ELR (cell line): ENCODE measurements around the gene COL23A1.
"Not testable (repeated sequence)": the region's sequence is repeated elsewhere in the genome, so short reads cannot be mapped to it uniquely, and the experiment has no call there.

ENCODE experiments used
- DNase-seq: peaks from one replicate; pipeline ENCODE4 v3.0.0-alpha.2; 2015; ENCODE audit warnings: low read depth

The COL23A1 gene

DNA sequence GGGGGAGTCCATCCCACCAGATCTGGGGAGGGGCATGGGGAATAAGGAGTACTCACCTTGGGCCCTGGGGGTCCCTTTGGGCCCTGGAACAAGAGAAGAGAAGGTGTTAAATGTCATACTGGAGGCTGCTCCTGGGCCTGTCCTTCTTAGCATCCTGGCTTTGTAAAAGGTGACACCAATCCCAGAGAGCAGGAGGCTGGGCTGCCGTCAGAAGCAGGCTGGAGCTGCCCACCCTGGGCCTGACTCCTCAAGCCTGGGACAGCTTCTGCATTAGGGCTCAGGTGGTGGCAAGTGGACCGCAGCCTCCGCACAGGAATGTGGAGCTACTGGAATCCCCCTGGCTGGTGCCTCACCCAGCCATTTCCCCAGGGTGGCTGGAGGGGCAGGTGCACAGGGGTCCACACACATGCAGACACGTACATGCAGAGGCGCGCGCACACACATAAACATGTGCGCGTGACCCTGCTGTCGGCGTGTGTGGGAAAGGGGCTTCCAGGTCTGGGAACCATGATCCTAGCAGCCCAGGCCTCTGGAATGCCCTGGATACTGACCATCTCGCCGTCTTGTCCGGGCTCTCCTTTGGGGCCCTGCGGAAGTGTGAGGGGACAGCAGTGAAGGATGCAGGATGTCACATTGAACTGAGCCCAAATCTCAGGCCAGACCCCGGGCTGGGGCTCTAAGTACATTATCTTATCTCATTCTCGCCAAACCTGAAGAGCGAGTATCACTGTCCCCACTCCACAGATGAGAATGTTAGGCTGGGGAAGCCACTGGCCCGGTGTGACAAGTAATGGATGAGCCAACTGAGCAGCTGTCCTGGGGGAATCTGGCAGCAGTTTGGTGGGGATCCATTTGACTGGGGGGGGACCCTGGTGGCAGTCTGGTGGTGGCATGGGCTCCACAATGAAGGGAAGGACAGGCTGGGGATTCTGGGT is 328.3 kb downstream of the COL23A1 start:
- DNase-seq, result no peak

DNA sequence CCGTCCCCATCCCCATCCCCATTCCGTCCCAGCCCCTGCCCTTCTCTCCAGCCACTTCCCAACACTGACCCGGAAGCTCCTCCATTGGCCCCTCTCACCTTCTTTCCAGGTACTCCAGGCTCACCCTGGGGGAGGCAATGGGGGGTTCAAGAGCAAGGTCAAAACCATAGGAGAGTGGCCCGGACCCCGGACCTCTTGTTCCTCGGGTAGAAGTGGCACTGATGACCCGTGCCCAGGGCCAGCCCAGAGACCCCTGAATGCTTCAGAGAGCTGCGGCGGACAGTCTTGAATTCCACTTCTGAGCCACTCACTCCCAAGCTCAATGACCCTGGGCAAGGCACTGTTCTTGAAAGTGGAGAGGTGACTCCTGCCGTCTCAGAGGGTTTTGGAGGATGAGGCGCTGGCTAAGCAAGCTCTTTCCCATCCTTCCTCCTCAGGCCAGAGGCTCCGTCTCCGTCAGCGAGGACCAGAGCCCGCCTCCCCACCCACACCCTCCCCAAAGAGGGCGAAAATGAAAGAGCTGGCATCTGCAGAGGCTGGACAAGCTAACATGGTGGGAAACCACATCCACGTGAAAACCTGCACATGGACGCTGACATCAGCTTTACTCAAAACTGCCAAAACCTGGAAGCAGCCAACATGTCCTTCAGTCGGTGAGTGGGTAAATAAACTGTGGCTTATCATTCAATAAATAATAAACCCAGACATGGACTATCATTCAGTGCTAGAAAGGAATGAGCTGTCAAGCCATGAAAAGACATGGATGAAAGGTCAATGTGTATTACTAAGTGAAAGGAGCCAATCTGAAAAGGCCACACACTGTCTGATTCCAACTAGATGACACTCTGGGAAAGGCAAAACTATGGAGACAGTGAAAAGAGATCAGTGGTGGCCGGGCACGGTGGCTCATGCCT is 330.3 kb downstream of the COL23A1 start:
- DNase-seq, result no peak

DNA sequence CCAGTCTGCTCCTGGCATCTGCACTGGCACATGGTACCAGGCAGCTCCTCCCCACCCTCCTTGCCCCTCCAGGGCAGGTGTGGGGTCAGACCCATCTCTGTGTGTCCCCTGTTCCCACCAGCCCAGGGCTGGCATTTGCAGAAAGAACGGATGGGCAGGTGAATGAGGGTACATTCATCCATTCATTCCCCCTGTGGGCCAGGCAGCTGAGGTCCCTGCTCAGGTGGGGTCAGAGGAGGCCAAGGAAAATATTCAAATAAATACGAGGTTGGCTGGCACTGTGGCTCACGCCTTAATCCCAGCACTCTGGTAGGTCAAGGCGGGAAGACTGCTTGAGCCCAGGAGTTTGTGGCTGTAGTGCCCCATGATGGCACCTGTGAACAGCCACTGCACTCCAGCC is 332.5 kb downstream of the COL23A1 start:
- DNase-seq, result no peak

DNA sequence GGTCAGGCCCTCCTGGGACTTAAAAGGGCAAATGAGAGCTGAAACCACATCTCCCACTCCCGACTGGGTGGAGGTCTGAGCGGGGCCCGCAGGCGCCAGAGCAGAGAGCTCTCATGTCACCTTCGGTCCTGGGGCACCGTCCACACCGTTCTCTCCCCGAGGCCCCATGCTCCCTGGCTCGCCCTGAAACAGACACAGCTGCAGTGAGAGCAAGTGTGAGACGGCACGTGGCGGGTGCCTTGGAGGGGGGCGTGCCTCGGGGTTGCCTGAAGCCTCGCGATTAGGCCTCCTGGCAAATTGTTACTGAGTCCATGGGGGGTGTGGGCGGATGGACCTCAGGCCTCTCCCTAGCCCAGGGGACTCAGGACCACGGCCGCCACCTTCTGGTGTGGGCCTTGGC is 333.4 kb downstream of the COL23A1 start:
- no peak for DNase-seq

DNA sequence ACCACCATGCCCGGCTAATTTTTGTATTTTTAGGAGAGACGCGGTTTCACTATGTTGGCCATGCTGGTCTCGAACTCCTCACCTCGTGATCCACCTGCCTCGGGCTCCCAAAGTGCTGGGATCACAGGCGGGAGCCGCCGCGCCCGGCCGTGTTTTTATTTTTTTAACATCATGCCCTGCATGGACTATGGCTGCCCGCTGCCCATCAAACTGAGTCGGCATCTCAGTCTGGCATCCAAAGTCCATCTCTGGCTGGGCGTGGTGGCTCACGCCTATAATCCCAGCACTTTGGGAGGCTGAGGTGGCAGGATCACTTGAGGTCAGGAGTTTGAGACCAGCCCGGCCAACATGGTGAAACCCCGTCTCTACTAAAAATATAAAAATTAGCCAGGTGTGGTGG is 336.6 kb downstream of the COL23A1 start:
- DNase-seq, result not testable (repeated sequence)

DNA sequence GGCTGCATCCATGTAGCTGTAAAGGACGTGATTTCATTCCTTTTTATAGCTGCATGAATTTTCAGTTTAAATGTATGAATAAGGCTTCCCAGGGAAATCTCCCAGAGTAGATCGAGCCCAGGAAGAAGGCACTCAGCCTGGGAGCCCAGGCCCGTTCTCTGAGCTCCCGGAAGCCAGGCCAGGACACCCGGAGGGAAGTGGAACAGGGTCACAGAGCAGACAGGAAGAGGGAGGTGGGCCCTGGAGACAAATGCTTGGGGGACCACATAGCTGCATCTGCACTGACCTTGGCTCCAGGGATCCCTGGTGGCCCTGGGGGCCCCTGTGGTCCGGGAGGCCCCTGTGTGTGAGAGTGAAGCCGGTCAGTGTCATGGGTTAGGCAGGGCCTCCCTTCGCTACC is 337.9 kb downstream of the COL23A1 start:
- DNase-seq, result no peak

DNA sequence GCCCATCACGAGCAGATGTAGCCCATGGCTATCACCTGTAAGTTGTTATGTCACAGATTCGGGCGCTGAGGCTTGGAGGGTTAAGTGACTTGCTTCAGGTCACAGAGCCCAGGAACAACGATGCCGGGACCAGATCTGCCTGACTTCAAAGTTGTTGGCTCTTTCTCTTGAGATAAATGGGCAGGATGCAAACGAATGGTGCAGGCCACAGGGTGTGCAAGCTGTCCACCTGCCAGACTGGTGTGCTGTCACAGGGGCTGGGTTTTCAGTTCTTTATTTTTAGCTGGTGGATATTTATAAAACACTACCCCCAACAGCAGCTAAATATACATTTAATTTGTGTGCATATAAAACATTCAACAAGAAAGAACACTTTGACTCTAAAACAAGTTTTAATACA is 339.9 kb downstream of the COL23A1 start:
- no peak for DNase-seq

DNA sequence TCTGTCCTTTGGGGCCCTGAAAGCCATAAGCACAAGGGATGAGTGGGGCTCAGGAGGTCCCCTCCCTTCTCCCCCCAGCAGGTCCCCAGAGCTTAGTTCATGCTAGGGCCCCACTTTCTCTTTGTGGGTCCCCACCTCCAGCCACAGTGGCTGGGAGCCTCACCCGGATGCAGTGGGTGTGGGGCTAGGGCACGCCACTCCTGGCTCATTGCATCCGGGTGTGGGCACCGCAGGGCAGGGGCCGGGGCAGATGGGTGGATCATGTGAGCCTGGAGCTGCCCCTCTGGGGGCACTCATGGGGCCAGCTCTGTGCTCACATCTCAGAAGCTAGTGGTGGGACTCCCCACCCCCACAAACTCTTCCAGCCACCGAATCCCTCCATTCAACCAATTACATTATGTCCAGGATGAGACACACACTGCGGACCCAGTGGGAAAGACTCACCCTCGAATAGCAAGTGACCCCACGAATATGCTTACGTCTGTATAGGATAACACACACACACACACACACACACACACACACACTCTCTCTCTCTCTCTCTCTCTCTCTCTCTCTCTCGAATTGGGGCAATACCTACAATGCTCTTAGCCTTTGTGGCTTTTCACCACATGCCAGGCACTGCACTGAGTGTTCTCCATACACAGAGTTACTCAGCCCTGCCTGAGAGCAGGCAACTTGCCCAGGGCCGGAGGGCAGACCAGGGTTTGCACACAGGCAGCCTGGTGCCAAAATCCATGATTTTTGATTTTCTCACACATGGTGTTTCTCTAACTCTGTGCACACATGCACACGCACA is 340.8 kb downstream of the COL23A1 start:
- peak; percentile 41 for DNase-seq

DNA sequence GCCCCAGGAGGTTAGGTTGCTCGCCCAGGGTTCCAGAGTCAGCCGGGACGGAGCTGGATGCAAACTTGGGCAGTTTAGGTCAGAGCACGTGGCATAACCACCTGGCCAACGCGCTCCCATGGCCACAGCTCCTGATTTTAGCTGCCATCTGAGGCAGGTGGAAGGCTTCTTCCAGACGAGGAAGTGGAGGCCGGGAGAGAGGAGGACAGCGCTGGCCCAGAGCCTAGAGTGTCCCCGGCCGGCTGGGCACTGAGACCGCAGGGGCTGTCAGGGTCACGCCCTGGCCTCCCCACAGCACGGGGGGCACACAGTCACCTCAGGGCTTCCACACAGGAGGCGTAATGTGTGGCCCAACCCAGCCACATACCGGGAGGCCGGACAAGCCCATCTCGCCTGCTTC is 341.4 kb downstream of the COL23A1 start:
- no peak for DNase-seq

DNA sequence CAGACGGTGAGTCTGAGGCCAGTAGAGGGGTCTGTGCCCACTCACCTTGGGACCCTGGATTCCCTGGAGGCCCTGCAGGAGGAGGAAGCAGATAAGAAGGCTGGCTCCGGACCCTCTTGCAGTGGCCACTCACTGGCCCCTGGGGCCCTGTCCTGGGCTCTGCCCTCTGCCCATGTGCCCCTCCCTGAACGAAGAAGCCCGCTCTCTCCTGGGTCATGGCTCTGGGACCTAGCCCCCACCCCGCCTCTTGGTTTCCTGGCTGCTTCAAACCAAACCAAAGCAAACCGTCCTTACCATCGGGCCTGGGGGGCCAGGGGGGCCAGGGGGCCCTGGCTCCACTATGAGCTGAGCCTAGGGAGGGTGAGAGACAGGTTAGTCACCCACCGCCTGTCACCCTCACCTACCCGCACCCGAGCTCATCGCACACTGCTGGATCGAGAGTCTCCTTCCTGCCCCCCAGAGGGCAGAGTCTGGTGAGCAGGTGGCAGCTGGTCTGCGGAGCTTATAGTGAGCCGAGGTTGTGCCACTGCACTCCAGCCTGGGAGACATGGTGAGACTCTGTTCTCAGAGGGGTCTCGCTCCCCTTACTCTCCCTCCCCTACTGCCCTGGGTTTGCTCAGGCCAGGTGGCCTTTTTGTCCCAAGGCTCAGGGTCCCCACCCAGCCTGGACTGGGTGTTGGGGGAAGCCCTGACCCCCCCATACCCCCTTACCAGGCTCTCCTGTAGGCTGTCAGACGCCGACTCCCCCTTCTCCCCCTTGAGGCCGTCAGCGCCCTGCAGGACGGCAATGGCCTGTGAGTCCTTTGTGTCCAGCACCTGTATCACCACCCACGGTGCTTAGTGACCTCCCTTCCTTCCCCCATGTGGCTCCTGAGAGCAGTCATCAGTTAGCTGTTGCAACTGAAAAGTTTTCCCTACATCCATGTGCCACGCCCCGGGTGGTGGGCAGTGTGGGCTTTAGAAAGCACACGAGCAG is 342.4 kb downstream of the COL23A1 start:
- no peak for DNase-seq

DNA sequence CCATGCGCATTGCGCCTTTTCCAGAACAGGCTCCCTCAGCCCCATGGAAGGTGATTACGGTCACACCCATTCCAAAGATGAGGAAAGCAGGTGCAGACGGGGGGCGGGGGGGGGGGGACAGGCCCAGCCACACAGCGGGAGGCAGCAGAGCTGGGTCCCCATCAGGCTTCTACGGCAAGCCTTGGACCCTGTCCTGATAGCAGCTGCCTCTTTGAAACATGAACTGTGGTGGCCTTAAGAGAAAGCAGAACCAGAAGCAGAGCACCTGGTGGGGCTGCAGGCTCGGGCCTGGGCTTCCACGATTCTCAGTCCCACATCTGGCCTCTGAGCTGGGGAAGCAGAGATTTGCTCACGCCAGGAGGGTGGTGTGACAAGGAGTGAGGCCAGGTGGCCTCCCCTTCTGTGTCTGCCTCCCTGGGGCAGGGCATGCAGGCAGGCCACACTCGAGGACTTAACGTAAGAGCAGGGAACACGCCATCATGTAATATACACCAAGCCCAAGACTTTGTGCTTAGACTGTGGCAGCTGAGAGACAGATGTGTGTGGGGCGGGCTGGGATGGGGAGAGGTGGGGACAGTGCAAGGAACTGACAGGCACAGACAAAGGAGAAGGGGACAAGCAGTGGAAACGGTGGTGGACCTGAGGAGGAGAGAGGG is 343.4 kb downstream of the COL23A1 start:
- no peak for DNase-seq

DNA sequence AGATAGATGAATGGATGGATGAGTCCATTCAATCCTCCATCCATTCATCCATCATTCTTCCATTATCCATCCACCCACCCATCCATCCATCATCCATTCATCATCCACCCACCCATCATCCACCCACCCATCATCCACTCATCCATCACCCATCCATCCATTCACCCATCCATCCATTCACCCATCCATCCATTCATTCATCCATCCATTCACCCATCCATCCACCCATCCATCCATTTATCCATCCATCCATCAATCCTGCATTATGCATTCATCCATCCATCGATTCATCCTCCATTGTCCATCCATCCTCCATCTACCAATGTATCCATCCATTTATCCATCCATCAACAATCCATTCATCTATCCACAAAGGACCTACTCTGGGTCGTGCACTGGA is 344.8 kb downstream of the COL23A1 start:
- no peak for DNase-seq

DNA sequence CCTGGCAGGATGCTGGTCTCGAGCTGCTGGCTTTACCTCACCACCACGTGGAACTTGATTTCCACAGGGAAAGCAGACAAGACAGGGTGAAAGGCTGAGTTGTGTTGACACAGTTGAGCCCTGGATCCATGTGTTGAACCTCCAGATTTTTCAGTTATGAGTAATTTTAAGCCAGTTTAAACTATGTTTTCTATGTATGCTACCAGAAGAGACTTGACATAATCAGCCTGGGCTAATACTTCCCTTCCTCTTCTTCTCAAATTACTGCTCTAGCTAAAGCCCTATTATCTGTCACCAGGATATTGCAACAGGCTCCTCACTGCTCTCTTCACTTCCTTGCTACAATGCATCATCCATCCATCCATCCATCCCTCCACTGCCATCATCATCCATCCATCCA is 345.6 kb downstream of the COL23A1 start:
- no peak for DNase-seq

DNA sequence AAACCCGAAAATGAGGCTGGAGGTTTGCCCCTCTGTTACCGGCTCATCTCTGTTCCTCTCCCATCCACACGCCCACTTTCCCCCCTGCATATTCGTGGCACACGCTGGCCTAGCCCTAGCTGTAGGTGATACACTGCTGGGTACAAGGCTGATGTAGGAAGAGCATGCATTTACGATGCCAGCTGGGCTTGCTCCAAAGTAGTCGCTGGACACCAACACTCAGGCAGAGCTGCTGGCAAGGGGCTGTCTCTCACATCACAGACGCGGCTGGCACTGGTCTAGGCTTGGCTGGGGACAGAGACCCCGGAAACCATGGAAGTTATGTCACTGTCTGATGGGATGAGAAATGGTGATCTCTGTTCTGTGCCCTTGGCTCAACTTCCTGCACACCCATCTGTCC is 347.8 kb downstream of the COL23A1 start:
- no peak for DNase-seq

DNA sequence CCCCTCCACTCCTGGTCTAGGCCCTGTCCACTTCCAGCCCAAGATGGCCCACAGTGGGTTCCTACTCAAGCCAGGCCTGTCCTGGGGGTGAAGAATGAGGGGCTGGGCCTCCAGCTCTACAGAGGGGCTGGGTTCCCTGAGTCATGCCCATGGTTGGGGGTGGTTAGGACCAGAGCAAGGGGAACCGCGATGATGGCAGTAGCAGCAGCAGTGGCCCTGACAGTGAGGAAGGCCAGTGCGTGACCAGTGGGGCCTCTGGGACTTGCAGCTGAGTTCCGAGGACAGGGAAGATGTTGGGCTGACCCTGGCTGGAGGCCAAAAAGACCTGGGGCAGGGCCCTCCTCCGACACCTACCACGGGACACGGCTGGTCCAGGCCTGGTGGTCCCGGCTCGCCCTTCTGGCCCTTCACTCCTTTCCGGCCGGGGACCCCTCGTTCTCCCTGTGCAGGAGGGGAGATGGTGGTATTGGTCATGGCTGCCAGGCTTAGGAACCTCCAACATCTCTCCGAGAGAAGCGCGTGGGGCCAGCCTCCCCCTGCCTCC is 348.4 kb downstream of the COL23A1 start:
- no peak for DNase-seq

DNA sequence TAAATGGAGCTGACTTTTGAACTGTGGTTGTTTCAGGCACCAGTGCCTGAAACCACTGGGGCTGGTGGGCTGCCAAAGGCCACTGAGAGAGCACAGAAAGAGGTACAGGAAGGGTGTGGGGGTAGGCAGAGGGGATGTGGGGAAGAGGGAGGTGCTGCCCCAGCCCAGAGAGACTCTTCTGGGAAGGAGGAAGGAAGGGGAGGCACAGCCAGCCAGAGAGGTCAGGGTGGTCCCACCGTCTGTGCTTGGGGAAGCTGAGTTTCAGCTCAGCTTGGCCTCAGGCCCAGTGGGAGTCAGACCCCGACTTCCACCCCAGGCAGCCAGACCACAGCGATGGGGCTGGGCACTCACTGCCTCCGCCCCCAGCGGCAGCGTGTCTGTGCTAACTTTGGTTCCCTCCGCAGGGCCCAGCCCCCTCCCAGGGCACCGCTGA is 348.9 kb downstream of the COL23A1 start:
- DNase-seq, result no peak

DNA sequence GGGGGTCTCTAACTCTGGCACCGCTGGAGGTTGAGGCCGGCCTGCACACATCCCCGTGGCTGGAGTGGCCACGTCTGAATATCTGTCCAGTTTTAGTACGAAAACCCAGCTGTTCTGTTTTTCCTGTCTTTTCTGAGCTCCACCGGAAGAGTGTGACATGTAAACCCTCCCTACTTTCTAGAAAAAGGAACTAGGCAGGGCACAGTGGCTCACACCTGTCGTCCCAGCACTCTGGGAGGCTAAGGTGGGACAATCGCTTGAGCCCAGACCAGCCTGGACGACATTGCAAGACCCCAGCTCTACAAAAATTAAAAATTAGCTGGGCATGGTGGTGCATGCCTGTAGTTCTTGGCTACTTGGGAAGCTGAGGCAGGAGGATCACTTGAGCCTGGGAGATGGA is 349.4 kb downstream of the COL23A1 start:
- DNase-seq, result no peak

DNA sequence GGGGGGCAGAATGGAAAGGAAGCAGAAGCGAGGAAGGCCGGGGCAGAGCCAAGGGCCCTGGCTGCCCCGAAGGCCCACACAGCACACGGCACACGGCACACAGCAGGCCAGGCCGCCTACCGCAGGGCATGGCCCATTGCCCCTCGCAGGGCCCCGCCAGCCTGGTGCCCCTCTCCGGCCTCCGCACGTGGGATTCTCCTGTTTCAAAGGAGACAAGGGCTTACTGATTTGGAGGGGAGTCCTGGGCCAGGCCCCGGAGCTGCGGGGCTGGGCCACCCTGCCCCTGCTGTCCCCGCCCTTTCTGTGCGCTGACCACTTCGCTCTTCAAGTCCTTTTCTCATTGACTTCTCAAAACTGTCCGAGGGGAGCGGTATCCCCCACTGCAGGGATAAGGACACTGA is 349.9 kb downstream of the COL23A1 start:
- no peak for DNase-seq

DNA sequence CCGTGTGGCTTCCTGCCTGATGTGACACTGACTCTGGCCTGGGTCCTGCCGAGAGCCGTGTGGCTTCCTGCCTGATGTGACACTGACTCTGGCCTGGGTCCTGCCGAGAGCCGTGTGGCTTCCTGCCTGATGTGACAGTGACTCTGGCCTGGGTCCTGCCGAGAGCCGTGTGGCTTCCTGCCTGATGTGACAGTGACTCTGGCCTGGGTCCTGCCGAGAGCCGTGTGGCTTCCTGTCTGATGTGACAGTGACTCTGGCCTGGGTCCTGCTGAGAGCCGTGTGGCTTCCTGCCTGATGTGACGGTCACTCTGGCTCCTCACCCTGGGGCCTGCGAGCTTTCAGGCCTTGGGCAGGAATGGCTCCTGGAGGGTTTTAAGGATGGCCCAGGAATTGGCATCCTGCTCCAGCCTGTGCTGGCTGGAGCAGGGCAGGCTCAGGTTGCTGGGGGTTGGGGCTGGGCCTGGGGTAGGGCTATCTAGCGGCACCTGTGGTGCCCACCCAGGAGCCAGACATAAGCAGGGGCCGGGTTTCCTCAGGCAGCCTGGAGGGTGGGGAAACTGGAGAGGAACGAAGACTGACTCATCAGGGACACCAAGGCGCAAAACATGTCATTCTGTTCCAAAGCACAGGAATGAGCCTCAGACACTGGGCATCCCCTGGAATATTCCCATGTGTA is 350.4 kb downstream of the COL23A1 start:
- not testable (repeated sequence) for DNase-seq
